ENCODE data around the gene TAOK3. TPM values are rescaled to one million over a fixed set of nuclear protein-coding genes. Genes with fewer than 3 reads are reported as not detected.
A peak's percentile ranks its signal among the peaks of the same experiment; 100 is the strongest.

The TAOK3 gene
- total and polyA plus RNA-seq, 2 of the 4 experiments (the other 2 are of a cell fraction) = 26.3 to 54.5 TPM

DNA sequence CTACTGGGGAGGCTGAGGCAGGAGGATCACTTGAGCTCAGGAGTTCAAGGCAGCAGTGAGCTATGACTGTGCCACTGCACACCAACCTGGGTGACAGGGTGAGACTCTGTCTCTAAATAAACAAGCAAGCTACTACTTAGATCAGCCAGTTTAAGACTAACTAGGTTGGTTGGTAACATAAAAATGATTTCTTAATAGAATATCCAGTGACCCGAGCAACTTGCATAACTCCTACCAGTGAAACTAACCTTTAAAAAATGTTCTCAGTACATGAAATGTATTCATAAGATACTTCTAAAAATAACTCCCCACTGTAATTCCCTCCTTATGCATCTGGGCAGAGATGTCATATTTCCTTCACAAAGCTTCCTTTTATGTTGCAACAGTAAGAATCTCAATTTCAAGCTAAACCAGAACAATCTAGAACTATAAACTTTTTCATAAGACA is 15.9 kb downstream of the TAOK3 start:
- Histone ChIP-seq H3K79me1 (ENCODE audit: low read depth in 1 of 2, low read length in 2 of 2) (peaks cover 17 to 50% of the 10 kb centered on the region in 2 experiments), H4K91ac (ENCODE audit: insufficient read depth, low read depth, low read length) (peak overlapping the region; percentile 31; the same call in 1 of the 2 replicates), H3K9me1 (ENCODE audit: insufficient read depth, low read length) (peaks cover 2% of the 10 kb centered on the region; the same call in 1 of the 2 replicates), H3K56ac (ENCODE audit: extremely low read depth, insufficient read depth, low read length) (0 out of 2 replicates have a peak overlapping the region, but pooled peaks have one; percentile 9), H3K4ac (ENCODE audit: low read depth, low read length) (peak overlapping the region; percentile 76), H2AFZ (replicated peaks; ENCODE audit: low read length, poor library complexity) (no peak overlapping the region), H2BK5ac (ENCODE audit: low read depth, low read length, poor library complexity, severe bottlenecking) (peak overlapping the region; percentile 82), H3K9ac (ENCODE audit: low read depth, low read length) (no peak overlapping the region), H3K27me3 (ENCODE audit: control insufficient read depth, insufficient read depth, low read length) (no peaks in the 10 kb centered on the region), H3K4me1 (ENCODE audit: control insufficient read depth, insufficient read depth, low read length) (peaks cover 9% of the 10 kb centered on the region), H3K4me3 (ENCODE audit: insufficient read depth, low read depth, low read length) (no peak overlapping the region), H2AK5ac (ENCODE audit: low read depth, low read length) (peak overlapping the region; percentile 46), H3K27ac (ENCODE audit: insufficient read depth, low read length) (peak overlapping the region; percentile 95), H2BK15ac (ENCODE audit: low read depth, low read length) (peak overlapping the region; percentile 51; the same call in 1 of the 3 replicates), H3K18ac (ENCODE audit: low read depth, low read length) (peak overlapping the region; percentile 58; the same call in 1 of the 2 replicates), H3K23ac (ENCODE audit: low read depth, low read length) (peak overlapping the region; percentile 34; the same call in 1 of the 2 replicates), H2AK9ac (replicated peaks; ENCODE audit: low read depth, low read length, poor library complexity) (no peak overlapping the region), H2BK20ac (ENCODE audit: low read depth, low read length) (peak overlapping the region; percentile 15; the same call in 1 of the 2 replicates), H3K9me3 (ENCODE audit: control insufficient read depth, insufficient read depth, low read length) (no peaks in the 10 kb centered on the region), H2BK120ac (ENCODE audit: low read depth, low read length) (peak overlapping the region; percentile 21; the same call in 1 of the 2 replicates), H4K20me1 (ENCODE audit: insufficient read depth, low read length) (peaks cover 4% of the 10 kb centered on the region; the same call in 1 of the 2 replicates), H3K4me2 (ENCODE audit: low read depth, low read length) (peak overlapping the region; percentile 63), H3K14ac (replicated peaks; ENCODE audit: low read depth, low read length) (no peak overlapping the region; the same call in 1 of the 2 replicates), H4K5ac (ENCODE audit: low read depth, low read length) (no peak overlapping the region), H3K36me3 (ENCODE audit: control insufficient read depth, insufficient read depth, low read length) (no peaks in the 10 kb centered on the region), H4K8ac (ENCODE audit: low read depth in 2 of 2, low read length in 2 of 2) (peak overlapping the region in 1 of 2 experiments; percentile 71; a peak in 1 of 4 replicates)
- TF ChIP-seq BHLHE40 (IDR thresholded peaks at IDR 0.05; ENCODE audit: low read depth, low read length) (peak; percentile 38; the same call in 1 of the 2 replicates), FOS (IDR thresholded peaks at IDR 0.05; ENCODE audit: low read depth, low read length) (peak; percentile 46), CEBPB (IDR thresholded peaks at IDR 0.05; ENCODE audit: low read depth, low read length) (peak; percentile 96)
- TF ChIP-seq, protein P1, sequence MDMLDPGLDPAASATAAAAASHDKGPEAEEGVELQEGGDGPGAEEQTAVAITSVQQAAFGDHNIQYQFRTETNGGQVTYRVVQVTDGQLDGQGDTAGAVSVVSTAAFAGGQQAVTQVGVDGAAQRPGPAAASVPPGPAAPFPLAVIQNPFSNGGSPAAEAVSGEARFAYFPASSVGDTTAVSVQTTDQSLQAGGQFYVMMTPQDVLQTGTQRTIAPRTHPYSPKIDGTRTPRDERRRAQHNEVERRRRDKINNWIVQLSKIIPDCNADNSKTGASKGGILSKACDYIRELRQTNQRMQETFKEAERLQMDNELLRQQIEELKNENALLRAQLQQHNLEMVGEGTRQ (IDR thresholded peaks at IDR 0.05; ENCODE audit: low read depth, low read length) = no peak
- TF ChIP-seq, protein P2, sequence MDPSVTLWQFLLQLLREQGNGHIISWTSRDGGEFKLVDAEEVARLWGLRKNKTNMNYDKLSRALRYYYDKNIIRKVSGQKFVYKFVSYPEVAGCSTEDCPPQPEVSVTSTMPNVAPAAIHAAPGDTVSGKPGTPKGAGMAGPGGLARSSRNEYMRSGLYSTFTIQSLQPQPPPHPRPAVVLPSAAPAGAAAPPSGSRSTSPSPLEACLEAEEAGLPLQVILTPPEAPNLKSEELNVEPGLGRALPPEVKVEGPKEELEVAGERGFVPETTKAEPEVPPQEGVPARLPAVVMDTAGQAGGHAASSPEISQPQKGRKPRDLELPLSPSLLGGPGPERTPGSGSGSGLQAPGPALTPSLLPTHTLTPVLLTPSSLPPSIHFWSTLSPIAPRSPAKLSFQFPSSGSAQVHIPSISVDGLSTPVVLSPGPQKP (IDR thresholded peaks at IDR 0.05; ENCODE audit: borderline replicate concordance, low read depth, low read length) = no peak
- no CpG with 5 or more reads among the region's 1 CpG for WGBS, 2 experiments (ENCODE audit: extremely low coverage in 2 of 2, insufficient read length in 1 of 2)
- BruUV-seq (replicated peaks) = no TSS peak
- POLR2A ChIA-PET (ENCODE audit: unreplicated experiment) = interaction anchor here (0.7 kb wide), 1 partner anchor 45 kb away, joined by 6 read pairs; no protein-coding TSS in a partner anchor
- in situ Hi-C loops (cut with MboI; ENCODE audit: low sequenced_read_pairs) = loop anchor here (25.0 kb wide), 1 partner anchor 1755 kb away; the partner anchor contains the start of gene RAB35
- peak; percentile 92 for DNase-seq
- dilution Hi-C loops (cut with HindIII; ENCODE audit: low sequenced_read_pairs, unreplicated experiment) = no loop called here
- CTCF ChIA-PET = no interaction called here
- ATAC-seq (ENCODE audit: low read depth) = peak; percentile 62
- intact Hi-C loops (cut with micrococcal nuclease) = loop anchor here (2.0 kb wide), 1 partner anchor 20 kb away; no protein-coding TSS in a partner anchor
